Upper lobe of right lung (tissue), 1 donor: ENCODE measurements around the gene PRKG1. TPM values are rescaled to one million over a fixed set of nuclear protein-coding genes. Genes with fewer than 3 reads are reported as not detected.

Source experiments
- ATAC-seq: fragments of 200-7000 bp; cut with Tn5 transposase; one replicate; pipeline ENCODE4 v1.9.1; 2020; ENCODE audit warnings: mild to moderate bottlenecking, moderate library complexity
- DNase-seq: peaks from one replicate; pipeline ENCODE4 v3.0.0-alpha.2; 2020
- H3K27ac ChIP-seq: fragments of 200-600 bp; one replicate; pipeline ENCODE4 v1.8.0; 2022
- H3K27me3 ChIP-seq: fragments of 200-600 bp; one replicate; pipeline ENCODE4 v1.8.0; 2022; ENCODE audit warnings: mild to moderate bottlenecking
- H3K36me3 ChIP-seq: fragments of 200-600 bp; one replicate; pipeline ENCODE4 v1.8.0; 2022
- H3K4me1 ChIP-seq: fragments of 200-600 bp; one replicate; pipeline ENCODE4 v1.8.0; 2022
- H3K4me3 ChIP-seq: fragments of 200-600 bp; one replicate; pipeline ENCODE4 v1.8.0; 2022; ENCODE audit warnings: mild to moderate bottlenecking
- H3K9me3 ChIP-seq: fragments of 200-600 bp; one replicate; pipeline ENCODE4 v1.8.0; 2022
- CTCF ChIP-seq: fragments of 200-600 bp; IDR thresholded peaks from one replicate; pipeline ENCODE4 v1.8.0; 2022; ENCODE audit warnings: antibody characterized with exemption
- intact Hi-C: fragments of 100-400 bp; cut with DNase I; formaldehyde crosslinking; loops from one replicate; pipeline ENCODE4 v1.11.0; 2022
- total RNA-seq: library from RNA; stranded (reverse); fragmentation: NEBNext Ultra II Directional; extraction: Animal tissue kit (Norgen Biotek cat#: 25700); gene quantifications from one replicate; pipeline ENCODE4 v1.2.1, GENCODE V29; 2021
- donor health status: DM: no; HTN: yes; CAD: no; lungs with severe emphysema.

Gene PRKG1
- total RNA-seq, 1 donor from 2014 or later = 30.0 TPM

DNA sequence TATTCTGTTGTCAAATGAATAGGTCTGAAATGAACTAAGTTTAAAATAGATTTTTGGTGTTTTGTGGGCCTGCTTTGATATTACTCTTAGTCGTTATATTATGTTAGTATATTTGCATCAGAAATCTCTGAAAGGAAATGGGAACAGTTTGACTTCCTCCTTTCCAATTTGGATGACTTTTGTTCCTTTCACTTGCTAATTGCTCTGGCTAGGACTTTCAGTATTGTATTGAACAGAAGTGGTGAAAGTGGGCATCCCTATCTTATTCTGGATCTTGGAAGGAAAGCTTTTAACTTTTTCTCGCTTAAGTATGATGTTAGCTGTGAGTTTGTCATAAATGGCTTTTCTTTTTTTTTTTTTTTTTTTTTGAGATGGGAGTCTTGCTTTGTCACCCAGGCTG, 966.2 kb downstream of the PRKG1 start:
- Histone ChIP-seq H3K9me3 (no peaks in the 10 kb centered on the region), H3K36me3 (no peaks in the 10 kb centered on the region), H3K4me1 (no peaks in the 10 kb centered on the region), H3K27me3 (no peaks in the 10 kb centered on the region), H3K4me3 (no peak overlapping the region), H3K27ac (no peak overlapping the region)
- DNase-seq (no peak), ATAC-seq (no peak)
- intact Hi-C loops = no loop called here
- no peak for TF ChIP-seq CTCF

- no peak for TF ChIP-seq CTCF
- DNase-seq (no peak), ATAC-seq (no peak)
- no peaks in the 10 kb centered on the region for H3K27me3 ChIP-seq
- H3K4me3 ChIP-seq = no peak overlapping the region
- H3K9me3 ChIP-seq = no peaks in the 10 kb centered on the region
- no peaks in the 10 kb centered on the region for H3K4me1 ChIP-seq
- no peaks in the 10 kb centered on the region for H3K36me3 ChIP-seq
- intact Hi-C loops = no loop called here
- no peak overlapping the region for H3K27ac ChIP-seq
These were observed 969.5 kb downstream of the PRKG1 start for GRCh38 chr10:52043811-52044210.

DNA sequence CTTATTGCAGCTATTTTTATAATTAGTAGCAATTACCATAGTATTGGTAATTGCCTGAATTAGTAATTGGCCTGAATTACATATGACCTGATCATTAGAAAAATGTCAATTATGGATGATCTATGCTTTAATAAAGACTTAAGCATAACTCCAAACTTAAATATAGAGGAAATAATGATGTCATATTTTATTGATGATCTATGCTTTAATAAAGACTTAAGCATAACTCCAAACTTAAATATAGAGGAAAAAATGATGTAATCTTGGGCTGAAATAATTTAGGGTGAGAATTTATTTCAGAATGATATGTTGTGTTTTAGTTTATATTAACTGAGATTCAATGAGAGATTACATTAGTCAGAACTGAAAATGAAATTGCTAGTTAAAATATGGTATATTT, 973.8 kb downstream of the PRKG1 start:
- Histone ChIP-seq H3K27ac (no peak overlapping the region), H3K4me1 (no peaks in the 10 kb centered on the region), H3K36me3 (no peaks in the 10 kb centered on the region), H3K9me3 (no peaks in the 10 kb centered on the region), H3K27me3 (no peaks in the 10 kb centered on the region), H3K4me3 (no peak overlapping the region)
- intact Hi-C loops = no loop called here
- DNase-seq (no peak), ATAC-seq (no peak)
- no peak for TF ChIP-seq CTCF

GRCh38 chr10:52050429-52051047, 976.3 kb downstream of the PRKG1 start:
- H3K4me1 ChIP-seq = no peaks in the 10 kb centered on the region
- H3K36me3 ChIP-seq = no peaks in the 10 kb centered on the region
- no peak overlapping the region for H3K4me3 ChIP-seq
- H3K27me3 ChIP-seq = no peaks in the 10 kb centered on the region
- H3K27ac ChIP-seq = no peak overlapping the region
- intact Hi-C loops = no loop called here
- DNase-seq (no peak), ATAC-seq (no peak)
- no peak for TF ChIP-seq CTCF
- H3K9me3 ChIP-seq = no peaks in the 10 kb centered on the region

GRCh38 chr10:52053497-52053896, 979.2 kb downstream of the PRKG1 start:
- TF ChIP-seq CTCF = no peak
- DNase-seq (no peak), ATAC-seq (no peak)
- Histone ChIP-seq H3K4me3 (no peak overlapping the region), H3K27me3 (no peaks in the 10 kb centered on the region), H3K36me3 (no peaks in the 10 kb centered on the region), H3K9me3 (no peaks in the 10 kb centered on the region), H3K27ac (no peak overlapping the region), H3K4me1 (no peaks in the 10 kb centered on the region)
- intact Hi-C loops = no loop called here

- no peaks in the 10 kb centered on the region for H3K4me1 ChIP-seq
- H3K4me3 ChIP-seq = no peak overlapping the region
- DNase-seq (no peak), ATAC-seq (no peak)
- no peak for TF ChIP-seq CTCF
- no peak overlapping the region for H3K27ac ChIP-seq
- no peaks in the 10 kb centered on the region for H3K9me3 ChIP-seq
- intact Hi-C loops = no loop called here
- no peaks in the 10 kb centered on the region for H3K27me3 ChIP-seq
- no peaks in the 10 kb centered on the region for H3K36me3 ChIP-seq
These were observed 982.0 kb downstream of the PRKG1 start for GRCh38 chr10:52056291-52056690.
